Smooth muscle cell (in vitro differentiated cells): ENCODE measurements around the gene ATP4B. TPM values are rescaled to one million over a fixed set of nuclear protein-coding genes. Genes with fewer than 3 reads are reported as not detected.

Source experiments
- DNase-seq: peaks from one replicate; lab custom pipeline; 2025; ENCODE audit not compliant: unreplicated experiment; lab: John Stamatoyannopoulos, UW
- H2AFZ ChIP-seq: fragments of 200-600 bp; sonication (generic); 2 replicates; pipeline ENCODE4 v1.6.0; 2016; ENCODE audit warnings: antibody characterized with exemption, low read depth, mild to moderate bottlenecking
- H3F3A ChIP-seq: fragments of 200-600 bp; sonication (generic); 2 replicates; pipeline ENCODE4 v1.6.0; 2017; ENCODE audit warnings: antibody characterized with exemption, low read depth
- H3K27ac ChIP-seq: fragments of 200-600 bp; sonication (generic); 2 replicates; pipeline ENCODE4 v1.5.1; 2016; ENCODE audit warnings: low read depth, mild to moderate bottlenecking
- H3K27me3 ChIP-seq: fragments of 200-600 bp; sonication (generic); 2 replicates; pipeline ENCODE4 v1.6.1; 2016; ENCODE audit warnings: low read depth, mild to moderate bottlenecking
- H3K36me3 ChIP-seq: fragments of 200-600 bp; sonication (generic); 2 replicates; pipeline ENCODE4 v1.5.1; 2016; ENCODE audit warnings: low read depth
- H3K4me1 ChIP-seq: fragments of 200-600 bp; sonication (generic); 2 replicates; pipeline ENCODE4 v1.5.1; 2016; ENCODE audit warnings: low read depth
- H3K4me2 ChIP-seq: fragments of 200-600 bp; sonication (generic); 2 replicates; pipeline ENCODE4 v1.6.0; 2016; ENCODE audit warnings: mild to moderate bottlenecking
- H3K4me3 ChIP-seq: fragments of 200-600 bp; sonication (generic); 2 replicates; pipeline ENCODE4 v1.5.1; 2016; ENCODE audit warnings: mild to moderate bottlenecking
- H3K79me2 ChIP-seq: fragments of 200-600 bp; sonication (generic); 2 replicates; pipeline ENCODE4 v1.6.0; 2016; ENCODE audit warnings: low read depth, mild to moderate bottlenecking
- H3K9ac ChIP-seq: fragments of 200-600 bp; sonication (generic); 2 replicates; pipeline ENCODE4 v1.6.0; 2016; ENCODE audit warnings: low read depth
- H3K9me3 ChIP-seq: fragments of 200-600 bp; sonication (generic); replicated peaks from 2 replicates; pipeline ENCODE4 v1.5.1; 2016; ENCODE audit warnings: low read depth
- H4K20me1 ChIP-seq: fragments of 200-600 bp; sonication (generic); 2 replicates; pipeline ENCODE4 v1.6.0; 2016; ENCODE audit warnings: low read depth
- WGBS: methylation state at CpG from one replicate; pipeline ENCODE4 v1.1.7; 2016; ENCODE audit warnings: low lambda C conversion rate; 5-methylcytosine and 5-hydroxymethylcytosine counted together
- polyA plus RNA-seq: library from polyadenylated mRNA; unstranded; fragments of >200 nt; fragmentation: Nextera tagmentation; extraction: Ambion mirVana; gene quantifications from 2 replicates; pipeline ENCODE4 v1.2.1, GENCODE V29; 2016
- total RNA-seq: library from RNA; depleted of rRNA; stranded (reverse); fragments of >200 nt; gene quantifications from 2 replicates; pipeline ENCODE4 v1.2.3, GENCODE V29; 2014
- TF ChIP-seq, protein P1 (sequence below): fragments of 200-600 bp; sonication (generic); IDR thresholded peaks from 2 replicates; pipeline ENCODE4 v1.5.1; 2017; ENCODE audit warnings: borderline replicate concordance, mild to moderate bottlenecking, antibody characterized with exemption; ENCODE audit not compliant: insufficient read depth, poor library complexity, severe bottlenecking

Gene ATP4B
- total and polyA plus RNA-seq, 2 experiments from 2014 or later: not detected

DNA sequence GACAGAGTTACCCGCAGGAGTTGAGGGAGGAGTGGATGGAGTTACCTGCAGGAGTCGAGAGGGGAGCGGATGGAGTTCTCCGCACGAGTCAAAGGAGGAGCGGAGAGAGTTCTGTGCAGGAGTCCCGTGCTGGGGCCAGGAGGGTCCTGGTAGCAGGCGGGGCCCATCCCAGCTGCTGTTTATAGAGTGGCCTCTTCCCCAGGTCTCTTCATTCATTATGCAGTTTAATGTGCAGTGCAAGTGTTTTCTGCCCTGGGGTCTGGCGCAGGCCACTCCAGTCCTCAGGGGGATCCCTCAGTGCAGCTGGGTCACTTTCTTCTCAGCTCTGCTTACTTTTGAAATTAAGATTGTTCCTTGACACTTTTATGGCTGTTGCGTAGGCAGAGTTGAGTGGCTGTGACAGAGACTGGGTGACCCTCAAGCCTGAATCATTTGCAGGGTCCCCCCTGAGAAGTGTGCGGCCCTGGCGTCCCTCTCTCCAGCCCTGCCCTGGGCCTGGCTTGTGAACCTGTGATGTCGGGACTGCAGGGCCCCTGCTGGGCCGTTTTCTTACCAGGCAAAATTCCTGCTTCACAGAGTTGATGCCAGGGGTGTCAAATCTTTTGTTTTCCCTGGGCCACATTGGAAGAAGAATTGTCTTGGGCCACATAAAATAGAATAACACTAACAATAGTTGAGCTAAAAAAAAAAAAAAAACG is 55.6 kb downstream of the ATP4B start:
- WGBS: 91% methylated on average over 14 of the region's 15 CpGs
- Histone ChIP-seq H4K20me1 (peaks cover 59% of the 10 kb centered on the region), H3F3A (no peaks in the 10 kb centered on the region), H2AFZ (no peak overlapping the region), H3K27ac (no peak overlapping the region), H3K4me2 (no peak overlapping the region), H3K9me3 (no peaks in the 10 kb centered on the region), H3K9ac (no peak overlapping the region), H3K4me3 (no peak overlapping the region), H3K27me3 (no peaks in the 10 kb centered on the region), H3K79me2 (peaks cover 48% of the 10 kb centered on the region), H3K36me3 (no peaks in the 10 kb centered on the region), H3K4me1 (no peaks in the 10 kb centered on the region)
- TF ChIP-seq, protein P1, sequence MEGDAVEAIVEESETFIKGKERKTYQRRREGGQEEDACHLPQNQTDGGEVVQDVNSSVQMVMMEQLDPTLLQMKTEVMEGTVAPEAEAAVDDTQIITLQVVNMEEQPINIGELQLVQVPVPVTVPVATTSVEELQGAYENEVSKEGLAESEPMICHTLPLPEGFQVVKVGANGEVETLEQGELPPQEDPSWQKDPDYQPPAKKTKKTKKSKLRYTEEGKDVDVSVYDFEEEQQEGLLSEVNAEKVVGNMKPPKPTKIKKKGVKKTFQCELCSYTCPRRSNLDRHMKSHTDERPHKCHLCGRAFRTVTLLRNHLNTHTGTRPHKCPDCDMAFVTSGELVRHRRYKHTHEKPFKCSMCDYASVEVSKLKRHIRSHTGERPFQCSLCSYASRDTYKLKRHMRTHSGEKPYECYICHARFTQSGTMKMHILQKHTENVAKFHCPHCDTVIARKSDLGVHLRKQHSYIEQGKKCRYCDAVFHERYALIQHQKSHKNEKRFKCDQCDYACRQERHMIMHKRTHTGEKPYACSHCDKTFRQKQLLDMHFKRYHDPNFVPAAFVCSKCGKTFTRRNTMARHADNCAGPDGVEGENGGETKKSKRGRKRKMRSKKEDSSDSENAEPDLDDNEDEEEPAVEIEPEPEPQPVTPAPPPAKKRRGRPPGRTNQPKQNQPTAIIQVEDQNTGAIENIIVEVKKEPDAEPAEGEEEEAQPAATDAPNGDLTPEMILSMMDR: no peak
- no peak for DNase-seq

DNA sequence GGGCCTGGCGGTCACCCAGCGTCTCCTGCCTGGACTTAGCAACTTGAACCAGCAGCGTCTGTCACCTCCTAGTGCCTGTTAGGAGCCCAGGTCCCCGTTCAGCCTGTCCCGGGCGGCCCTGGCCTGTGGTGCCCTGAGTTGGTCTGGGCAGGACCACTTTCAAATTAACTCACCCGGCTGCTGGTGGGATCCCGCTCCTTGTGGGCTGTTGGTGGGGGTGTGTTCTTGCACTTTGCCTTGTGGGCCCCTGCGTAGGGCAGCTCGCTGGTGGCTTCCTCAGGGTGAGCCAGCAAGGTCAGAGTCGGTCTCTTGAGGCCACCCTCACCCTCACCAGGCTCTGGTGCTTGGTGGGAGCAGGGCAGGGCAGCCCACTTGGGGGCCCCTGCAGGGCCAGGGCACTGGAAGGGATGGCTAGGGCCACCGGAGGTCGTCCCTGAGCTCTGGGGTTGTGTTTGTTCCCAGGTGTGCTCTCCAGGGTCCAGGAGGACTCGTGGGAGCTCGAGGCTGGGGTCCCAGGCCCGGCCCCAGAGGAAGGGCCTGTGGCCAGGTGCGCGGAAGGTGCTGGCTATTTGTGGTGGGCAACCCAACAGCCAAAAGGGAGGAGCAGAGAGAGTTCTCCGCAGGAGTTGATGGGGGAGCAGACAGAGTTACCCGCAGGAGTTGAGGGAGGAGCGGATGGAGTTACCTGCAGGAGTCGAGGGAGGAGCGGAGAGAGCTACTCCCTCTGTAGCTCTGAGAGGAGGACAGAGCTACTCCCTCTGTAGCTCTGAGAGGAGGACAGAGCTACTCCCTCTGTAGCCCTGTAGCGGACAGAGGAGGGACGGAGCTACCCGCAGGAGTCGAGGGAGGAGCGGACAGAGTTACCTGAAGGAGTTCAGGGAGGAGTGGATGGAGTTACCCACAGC is 56.6 kb downstream of the ATP4B start:
- no peak overlapping the region for H2AFZ ChIP-seq
- no peak overlapping the region for H3K4me2 ChIP-seq
- peaks cover 68% of the 10 kb centered on the region for H4K20me1 ChIP-seq
- no peaks in the 10 kb centered on the region for H3K27me3 ChIP-seq
- TF ChIP-seq, protein P1: no peak
- no peaks in the 10 kb centered on the region for H3F3A ChIP-seq
- 98% methylated on average over 27 of the region's 28 CpGs for WGBS
- no peaks in the 10 kb centered on the region for H3K4me1 ChIP-seq
- DNase-seq: no peak
- H3K27ac ChIP-seq: no peak overlapping the region
- no peak overlapping the region for H3K4me3 ChIP-seq
- no peaks in the 10 kb centered on the region for H3K36me3 ChIP-seq
- H3K9me3 ChIP-seq: no peaks in the 10 kb centered on the region
- H3K9ac ChIP-seq: no peak overlapping the region
- peaks cover 50% of the 10 kb centered on the region for H3K79me2 ChIP-seq

DNA sequence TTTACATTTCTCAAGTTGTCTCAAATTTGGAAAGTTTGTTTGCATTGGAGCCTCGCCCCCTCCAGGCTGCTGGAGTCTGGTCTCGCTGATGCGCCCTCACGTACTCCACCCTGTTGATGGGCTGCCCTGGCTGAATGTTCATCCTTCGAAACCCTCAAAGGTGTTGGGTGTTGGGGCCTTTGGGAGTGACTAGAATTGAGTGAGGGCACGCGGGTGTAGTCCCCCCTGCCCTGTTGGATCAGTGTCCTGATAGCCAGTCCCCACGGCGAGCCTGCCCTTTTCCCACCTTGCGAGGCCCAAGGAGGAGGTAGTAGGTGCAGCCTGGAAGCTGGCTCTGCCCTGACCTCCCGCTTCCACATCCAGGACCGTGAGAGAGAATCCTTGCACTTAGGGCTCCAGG is 58.6 kb downstream of the ATP4B start:
- peaks cover 73% of the 10 kb centered on the region for H4K20me1 ChIP-seq

More for the DNA sequence above, 58.6 kb downstream of the ATP4B start:
- Histone ChIP-seq H3K27ac (no peak overlapping the region), H3K36me3 (no peaks in the 10 kb centered on the region), H3K27me3 (no peaks in the 10 kb centered on the region), H3K4me1 (no peaks in the 10 kb centered on the region), H2AFZ (no peak overlapping the region), H3K79me2 (peaks cover 68% of the 10 kb centered on the region), H3K4me2 (no peak overlapping the region), H3K9ac (no peak overlapping the region), H3F3A (no peaks in the 10 kb centered on the region), H3K9me3 (no peaks in the 10 kb centered on the region), H3K4me3 (no peak overlapping the region)
- TF ChIP-seq, protein P1: no peak
- WGBS: 97% methylated on average over 12 of the region's 12 CpGs
- no peak for DNase-seq

Other genes with a start within 250 kb of the ATP4B start
- 0.18 and 0.99 TPM in 2 replicates for gene ADPRHL1, start 204.7 kb downstream of the ATP4B start, total RNA-seq
- gene ADPRHL1, start 204.7 kb downstream of the ATP4B start, polyA plus RNA-seq: 1.1 and 1.2 TPM in 2 replicates
- gene DCUN1D2, start 167.5 kb downstream of the ATP4B start, total RNA-seq: 6.3 and 10.6 TPM in 2 replicates
- 9.4 and 10.8 TPM in 2 replicates for gene DCUN1D2, start 167.5 kb downstream of the ATP4B start, polyA plus RNA-seq
- 46.1 and 53.6 TPM in 2 replicates for gene TFDP1, start 73.4 kb downstream of the ATP4B start, total RNA-seq
- gene TFDP1, start 73.4 kb downstream of the ATP4B start, polyA plus RNA-seq: 38.5 and 52.8 TPM in 2 replicates
- not detected in 2 replicates for gene GRK1, start 9.0 kb upstream of the ATP4B start, total RNA-seq
- not detected in 2 replicates for gene GRK1, start 9.0 kb upstream of the ATP4B start, polyA plus RNA-seq
- gene TMEM255B, start 101.0 kb upstream of the ATP4B start, total RNA-seq: 0.22 and 4.1 TPM in 2 replicates
- 1.4 and 2.1 TPM in 2 replicates for gene TMEM255B, start 101.0 kb upstream of the ATP4B start, polyA plus RNA-seq
- 21.7 and 25.6 TPM in 2 replicates for gene GAS6, start 205.9 kb upstream of the ATP4B start, total RNA-seq
- 45.2 and 58.5 TPM in 2 replicates for gene GAS6, start 205.9 kb upstream of the ATP4B start, polyA plus RNA-seq